CD14-positive monocyte (primary cell): ENCODE measurements around the gene TMEM132D. TPM values are rescaled to one million over a fixed set of nuclear protein-coding genes. Genes with fewer than 3 reads are reported as not detected.

Experiments used
- DNase-seq, 3 donors: peaks; one replicate each; pipeline ENCODE4 v3.0.0-alpha.2; 2011 to 2022
- H2AFZ ChIP-seq: 2 replicates; pipeline ENCODE4 v1.6.0; 2012; ENCODE audit warnings: mild to moderate bottlenecking, low read depth, low read length, inconsistent platforms; ENCODE audit not compliant: insufficient read depth, poor library complexity, severe bottlenecking
- H3K27ac ChIP-seq, 2 donors: 1 replicate in 1 of 2; 2 replicates in 1 of 2; pipeline ENCODE4 v1.5.1; 2012 to 2013; ENCODE audit warnings: low read length in 2 of 2, control low read depth in 1 of 2, inconsistent platforms in 1 of 2, low read depth in 1 of 2, mild to moderate bottlenecking in 1 of 2
- H3K27me3 ChIP-seq, 2 donors: one replicate each; pipeline versions ENCODE4 v1.6.0 to v1.6.1; 2011 to 2013; ENCODE audit warnings: low read length in 2 of 2; ENCODE audit not compliant: control insufficient read depth in 2 of 2, insufficient read depth in 2 of 2
- H3K36me3 ChIP-seq, 2 donors: replicated peaks in 1 of 2; 1 replicate in 1 of 2; 2 replicates in 1 of 2; pipeline versions ENCODE4 v1.5.1 to v1.6.1; 2012 to 2013; ENCODE audit warnings: low read length in 2 of 2, control low read depth in 1 of 2, inconsistent platforms in 1 of 2, mild to moderate bottlenecking in 1 of 2; ENCODE audit not compliant: insufficient read depth in 2 of 2, control insufficient read depth in 1 of 2
- H3K4me1 ChIP-seq, 2 donors: 1 replicate in 1 of 2; 2 replicates in 1 of 2; pipeline versions ENCODE4 v1.5.1 to v1.6.1; 2012 to 2013; ENCODE audit warnings: low read length in 2 of 2, control low read depth in 1 of 2, inconsistent platforms in 1 of 2, mild to moderate bottlenecking in 1 of 2, moderate library complexity in 1 of 2; ENCODE audit not compliant: insufficient read depth in 2 of 2, control insufficient read depth in 1 of 2
- H3K4me2 ChIP-seq: replicated peaks from 2 replicates; pipeline ENCODE3; 2012; ENCODE audit warnings: low read length, moderate library complexity, mild to moderate bottlenecking; ENCODE audit not compliant: poor library complexity, severe bottlenecking; ENCODE audit errors: extremely low read depth
- H3K4me3 ChIP-seq, 3 experiments: fragments of 200-600 bp in 1 of 3; sonication (generic) in 1 of 3; replicated peaks in 1 of 3; 1 replicate in 2 of 3; 2 replicates in 1 of 3; pipeline ENCODE4 v1.5.1; 2011 to 2013; ENCODE audit warnings: low read length in 3 of 3, mild to moderate bottlenecking in 3 of 3, control low read depth in 2 of 3, low read depth in 2 of 3, inconsistent platforms in 1 of 3, moderate library complexity in 1 of 3
- H3K79me2 ChIP-seq: 2 replicates; pipeline ENCODE4 v1.6.0; 2012; ENCODE audit warnings: mild to moderate bottlenecking, control low read depth, inconsistent platforms, low read length, moderate library complexity; ENCODE audit not compliant: insufficient read depth
- H3K9ac ChIP-seq: 2 replicates; pipeline ENCODE4 v1.6.0; 2017; ENCODE audit warnings: low read length, mild to moderate bottlenecking; ENCODE audit not compliant: insufficient read depth, poor library complexity, severe bottlenecking
- H3K9me3 ChIP-seq, 2 donors: replicated peaks in 1 of 2; 1 replicate in 1 of 2; 2 replicates in 1 of 2; pipeline versions ENCODE4 v1.5.1 to v1.6.1; 2012 to 2013; ENCODE audit warnings: low read length in 2 of 2, control low read depth in 1 of 2; ENCODE audit not compliant: control insufficient read depth in 1 of 2, insufficient read depth in 1 of 2
- H4K20me1 ChIP-seq: 2 replicates; pipeline ENCODE4 v1.6.0; 2012; ENCODE audit warnings: mild to moderate bottlenecking, low read length, control low read depth, moderate library complexity; ENCODE audit not compliant: insufficient read depth
- H3K27ac Mint-ChIP-seq, 7 donors: one replicate each; pipeline ENCODE4 v1.8.0; 2020; ENCODE audit warnings: mild to moderate bottlenecking in 7 of 7, mixed read lengths in 7 of 7, moderate library complexity in 6 of 7, inconsistent platforms in 2 of 7
- H3K27me3 Mint-ChIP-seq, 3 donors: one replicate each; pipeline ENCODE4 v1.8.0; 2021 to 2022; ENCODE audit warnings: low read depth in 3 of 3, mild to moderate bottlenecking in 3 of 3, mixed read lengths in 3 of 3, moderate library complexity in 3 of 3, inconsistent platforms in 1 of 3
- H3K36me3 Mint-ChIP-seq, 2 donors: one replicate each; pipeline ENCODE4 v1.8.0; 2020; ENCODE audit warnings: mixed read lengths in 2 of 2, inconsistent platforms in 1 of 2, mild to moderate bottlenecking in 1 of 2
- H3K4me1 Mint-ChIP-seq: one replicate; pipeline ENCODE4 v1.8.0; 2020; ENCODE audit warnings: mild to moderate bottlenecking, mixed read lengths
- H3K4me3 Mint-ChIP-seq, 2 donors: one replicate each; pipeline ENCODE4 v1.8.0; 2020; ENCODE audit warnings: mild to moderate bottlenecking in 2 of 2, mixed read lengths in 2 of 2, moderate library complexity in 1 of 2
- H3K9me3 Mint-ChIP-seq, 7 donors: one replicate each; pipeline ENCODE4 v1.8.0; 2020 to 2022; ENCODE audit warnings: mixed read lengths in 7 of 7, mild to moderate bottlenecking in 6 of 7, moderate library complexity in 6 of 7, inconsistent platforms in 2 of 7
- WGBS: methylation state at CpG from one replicate; pipeline ENCODE4 v1.1.5; 2013; ENCODE audit warnings: missing lambda C conversion rate; ENCODE audit not compliant: insufficient coverage; 5-methylcytosine and 5-hydroxymethylcytosine counted together
- intact Hi-C, 2 donors: fragments of 100-400 bp; cut with micrococcal nuclease; formaldehyde crosslinking; loops; one replicate each; pipeline versions ENCODE4 v1.15.0 to v1.15.1; 2023
- polyA plus RNA-seq, 3 donors: library from polyadenylated mRNA; depleted of rRNA in 1 of 3; unstranded in 2 of 3; stranded (reverse) in 1 of 3; fragments of 300-500 nt in 2 of 3; fragments of >200 nt in 1 of 3; fragmentation: Illumina TruSeq in 2 of 3; gene quantifications; 1 replicate in 2 of 3; 2 replicates in 1 of 3; pipeline ENCODE4 v1.2.3, GENCODE V29; 2012 to 2021
- TF ChIP-seq, protein P1 (sequence below): fragments of 200-600 bp; IDR thresholded peaks from one replicate; pipeline ENCODE4 v1.8.0; 2022; ENCODE audit warnings: antibody characterized with exemption, mild to moderate bottlenecking

Gene TMEM132D
- polyA plus RNA-seq, 3 donors, result 0.04 TPM; not detected in 2

DNA sequence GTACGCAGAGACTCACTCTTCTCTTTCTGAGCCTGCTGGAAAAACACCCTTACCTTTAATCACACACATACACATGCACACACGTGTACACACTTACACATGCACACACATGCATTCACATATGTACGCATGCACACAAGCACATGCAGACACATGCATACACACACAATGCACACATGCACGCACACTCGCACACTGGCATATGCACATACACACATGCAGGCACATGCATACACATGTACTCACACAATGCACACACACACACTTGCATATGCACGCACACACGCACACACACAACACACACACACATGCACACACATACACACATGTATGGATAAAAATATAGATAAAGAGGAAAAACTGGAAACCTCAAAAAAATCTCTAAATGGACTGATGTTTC is 801.6 kb downstream of the TMEM132D start:
- H3K9me3 Mint-ChIP-seq, result peaks cover 4 to 13% (median 9%) of the 10 kb centered on the region in 7 donors
- 86% methylated on average over 3 of the region's 7 CpGs for WGBS

DNA sequence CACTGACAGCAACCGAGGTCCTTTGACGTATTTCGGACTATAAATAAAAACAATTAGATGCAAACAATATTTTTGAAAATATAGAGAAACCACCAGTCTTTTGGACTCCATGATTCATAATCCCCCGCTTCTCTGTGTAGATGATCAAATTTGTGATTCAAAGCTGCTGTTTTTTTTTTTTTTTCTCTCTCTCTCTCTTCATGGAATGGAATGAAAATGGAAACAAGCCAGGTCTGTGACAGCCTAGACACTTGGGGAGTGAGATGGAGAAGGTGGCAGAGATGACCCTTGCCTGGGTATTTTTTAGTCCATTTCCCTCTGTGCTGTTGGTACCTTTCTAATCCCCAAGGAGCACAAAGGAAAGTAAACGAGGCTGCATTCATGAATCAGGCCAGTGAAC is 802.0 kb downstream of the TMEM132D start:
- DNase-seq, result no peak
- H2AFZ ChIP-seq, result no peak overlapping the region
- no peak overlapping the region for H3K27ac ChIP-seq
- H3K79me2 ChIP-seq, result no peaks in the 10 kb centered on the region
- TF ChIP-seq, protein P1, sequence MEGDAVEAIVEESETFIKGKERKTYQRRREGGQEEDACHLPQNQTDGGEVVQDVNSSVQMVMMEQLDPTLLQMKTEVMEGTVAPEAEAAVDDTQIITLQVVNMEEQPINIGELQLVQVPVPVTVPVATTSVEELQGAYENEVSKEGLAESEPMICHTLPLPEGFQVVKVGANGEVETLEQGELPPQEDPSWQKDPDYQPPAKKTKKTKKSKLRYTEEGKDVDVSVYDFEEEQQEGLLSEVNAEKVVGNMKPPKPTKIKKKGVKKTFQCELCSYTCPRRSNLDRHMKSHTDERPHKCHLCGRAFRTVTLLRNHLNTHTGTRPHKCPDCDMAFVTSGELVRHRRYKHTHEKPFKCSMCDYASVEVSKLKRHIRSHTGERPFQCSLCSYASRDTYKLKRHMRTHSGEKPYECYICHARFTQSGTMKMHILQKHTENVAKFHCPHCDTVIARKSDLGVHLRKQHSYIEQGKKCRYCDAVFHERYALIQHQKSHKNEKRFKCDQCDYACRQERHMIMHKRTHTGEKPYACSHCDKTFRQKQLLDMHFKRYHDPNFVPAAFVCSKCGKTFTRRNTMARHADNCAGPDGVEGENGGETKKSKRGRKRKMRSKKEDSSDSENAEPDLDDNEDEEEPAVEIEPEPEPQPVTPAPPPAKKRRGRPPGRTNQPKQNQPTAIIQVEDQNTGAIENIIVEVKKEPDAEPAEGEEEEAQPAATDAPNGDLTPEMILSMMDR, result no peak
- no peaks in the 10 kb centered on the region for H3K4me1 ChIP-seq
- peaks cover 4 to 16% of the 10 kb centered on the region in 2 donors for H3K9me3 ChIP-seq
- no peak overlapping the region for H3K9ac ChIP-seq
- Mint-ChIP-seq H3K36me3 (no peaks in the 10 kb centered on the region), H3K9me3 (peaks cover 4 to 13% (median 9%) of the 10 kb centered on the region in 7 donors), H3K4me1 (no peaks in the 10 kb centered on the region), H3K27ac (no peak overlapping the region), H3K27me3 (peaks cover 0 to 2% (median 1%) of the 10 kb centered on the region in 3 donors), H3K4me3 (no peak overlapping the region)
- no peak overlapping the region for H3K4me3 ChIP-seq
- intact Hi-C loops, result no loop called here
- no peaks in the 10 kb centered on the region for H4K20me1 ChIP-seq
- no peaks in the 10 kb centered on the region for H3K36me3 ChIP-seq
- H3K27me3 ChIP-seq, result no peaks in the 10 kb centered on the region
- no peak overlapping the region for H3K4me2 ChIP-seq
- WGBS, result 70% methylated on average over 1 of the region's 5 CpGs

More for the DNA sequence above, 801.6 kb downstream of the TMEM132D start:
- no peak overlapping the region for H2AFZ ChIP-seq
- Mint-ChIP-seq H3K36me3 (no peaks in the 10 kb centered on the region), H3K4me3 (no peak overlapping the region), H3K27me3 (peaks cover 0 to 2% (median 1%) of the 10 kb centered on the region in 3 donors), H3K27ac (no peak overlapping the region), H3K4me1 (no peaks in the 10 kb centered on the region)
- H3K27ac ChIP-seq, result no peak overlapping the region
- H3K4me1 ChIP-seq, result no peaks in the 10 kb centered on the region
- peaks cover 4 to 16% of the 10 kb centered on the region in 2 donors for H3K9me3 ChIP-seq
- H3K4me3 ChIP-seq, result no peak overlapping the region
- H3K27me3 ChIP-seq, result no peaks in the 10 kb centered on the region
- H3K79me2 ChIP-seq, result no peaks in the 10 kb centered on the region
- H3K36me3 ChIP-seq, result no peaks in the 10 kb centered on the region
- TF ChIP-seq, protein P1, result no peak
- intact Hi-C loops, result no loop called here
- H3K4me2 ChIP-seq, result no peak overlapping the region
- no peak overlapping the region for H3K9ac ChIP-seq
- no peaks in the 10 kb centered on the region for H4K20me1 ChIP-seq
- no peak for DNase-seq
